ENCODE results near the gene LCOR.

LCOR gene

DNA sequence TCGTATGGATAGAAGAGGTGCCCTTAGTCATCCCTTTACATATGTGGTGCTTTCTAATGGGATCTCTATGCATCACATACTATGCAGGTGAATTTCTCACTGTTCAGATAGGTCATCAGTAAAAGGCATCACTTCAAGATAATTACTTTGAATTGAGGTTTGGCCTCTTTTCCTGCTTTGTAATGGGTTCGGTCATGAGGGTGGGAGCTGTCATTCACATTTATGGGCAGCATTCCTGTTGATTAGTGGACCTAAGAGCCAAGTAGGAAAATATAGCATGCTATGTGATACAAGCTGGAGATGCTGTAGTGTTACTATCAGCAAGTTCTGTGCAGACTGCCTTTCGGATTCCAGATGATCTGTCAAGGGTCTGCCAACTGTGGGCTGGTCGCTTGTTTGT is 156.3 kb downstream of the LCOR start:
- no peak for DNase-seq

DNA sequence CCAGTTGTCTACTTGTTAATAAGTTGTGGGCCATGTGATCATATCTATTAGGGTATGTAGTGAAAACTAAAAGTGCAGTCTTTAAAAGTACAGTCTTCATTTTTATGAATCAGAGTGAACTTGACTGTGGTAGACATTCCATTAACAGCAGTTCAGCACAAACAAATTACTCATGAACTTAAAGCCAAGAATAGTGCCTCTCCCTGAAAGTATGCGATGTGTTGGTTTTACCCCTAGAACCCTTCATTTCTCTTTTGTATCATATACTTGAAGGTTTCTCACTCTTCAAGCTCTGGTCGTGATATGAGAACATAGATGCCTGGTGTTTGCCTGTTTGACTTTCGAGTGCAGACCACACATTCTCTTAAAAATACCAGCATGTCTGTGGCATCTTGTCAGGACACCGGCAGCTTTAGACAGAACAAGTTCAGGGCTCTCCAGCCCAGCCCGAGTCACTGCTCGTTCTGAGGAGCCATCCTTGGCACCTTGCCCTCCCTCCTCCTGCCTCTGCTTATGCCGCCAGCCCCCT is 159.3 kb downstream of the LCOR start:
- DNase-seq, result no peak

- DNase-seq, result no peak
Measured at GRCh38 chr10:96992721-96993120, 160.6 kb downstream of the LCOR start.

DNA sequence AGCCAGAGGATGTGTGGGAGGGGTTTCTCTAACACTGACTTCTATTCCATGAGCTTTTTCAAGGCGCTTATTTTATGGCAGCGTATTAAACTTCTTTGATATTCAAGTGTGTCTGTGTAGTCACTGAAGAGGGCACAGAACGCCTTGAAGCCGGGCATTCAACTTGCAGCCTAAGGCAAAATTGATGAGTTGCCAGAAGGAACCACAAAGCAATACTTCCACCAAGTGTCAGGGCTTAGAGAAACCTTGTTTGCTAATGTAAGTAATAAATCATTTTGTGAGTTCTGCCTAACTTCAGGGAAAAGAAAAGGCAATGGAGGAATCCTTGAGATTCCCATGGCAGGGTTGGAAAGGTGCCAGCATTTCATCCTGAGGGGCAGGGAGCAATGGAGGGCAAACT is 163.8 kb downstream of the LCOR start:
- no peak for DNase-seq

DNA sequence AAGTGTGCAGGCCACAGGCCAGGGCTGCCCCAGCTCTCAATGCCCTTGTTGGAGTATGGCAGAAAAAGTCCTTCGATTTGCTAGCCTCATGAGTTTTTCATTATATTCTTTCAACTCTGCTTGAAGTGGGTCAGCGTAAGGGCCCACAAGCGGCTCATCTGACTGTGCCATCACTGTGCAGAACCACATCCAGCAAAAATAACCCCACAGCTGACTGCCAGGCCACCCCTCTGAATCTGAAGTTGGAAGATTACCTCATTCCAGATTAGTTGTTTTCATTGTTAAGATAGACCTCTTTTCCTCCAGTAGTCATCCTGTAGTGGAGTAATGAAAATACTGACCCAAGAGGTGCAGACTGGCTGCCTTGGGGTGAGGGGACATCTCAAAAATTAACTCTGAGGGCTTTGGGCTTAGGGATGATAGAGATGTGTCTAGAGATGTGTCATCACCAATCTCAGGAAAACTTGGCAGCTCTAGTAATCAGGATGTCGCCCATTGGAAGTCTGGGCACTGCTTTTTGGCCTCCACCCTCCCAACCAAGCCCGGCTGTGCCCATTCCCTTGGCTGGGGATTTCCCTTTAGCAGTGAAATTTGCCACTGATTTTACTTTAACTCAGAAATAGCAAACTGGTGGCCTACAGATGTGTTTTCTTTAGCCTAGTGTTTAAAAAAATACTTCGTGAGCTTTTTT is 164.3 kb downstream of the LCOR start:
- no peak for DNase-seq

DNA sequence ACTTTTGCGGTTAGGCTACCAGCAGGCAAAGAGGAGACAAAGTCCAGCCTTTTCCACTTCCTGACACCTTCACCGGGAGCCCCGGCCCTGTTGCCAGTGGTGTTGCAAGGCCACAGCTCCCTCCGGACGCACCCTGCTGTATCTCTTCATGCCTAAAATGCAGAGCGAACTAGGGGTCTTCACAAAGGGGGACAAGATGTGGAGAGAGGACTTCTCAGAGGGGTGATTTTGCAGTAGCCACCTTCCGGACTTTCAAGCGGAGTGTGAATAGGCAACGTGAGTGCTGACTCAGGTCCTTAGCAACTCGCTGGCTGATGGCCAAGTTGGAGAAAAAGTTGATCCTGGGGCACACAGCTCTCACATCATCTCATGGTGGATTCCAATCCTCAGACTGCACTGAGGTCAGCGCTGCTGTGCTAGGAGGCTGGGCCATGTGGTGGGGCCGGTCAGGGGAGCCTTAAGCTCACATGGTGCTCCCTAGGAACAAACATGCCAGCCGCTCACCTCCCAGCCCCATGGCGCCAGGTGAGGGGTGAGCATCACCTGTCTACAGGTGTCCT is 166.3 kb downstream of the LCOR start:
- no peak for DNase-seq

DNA sequence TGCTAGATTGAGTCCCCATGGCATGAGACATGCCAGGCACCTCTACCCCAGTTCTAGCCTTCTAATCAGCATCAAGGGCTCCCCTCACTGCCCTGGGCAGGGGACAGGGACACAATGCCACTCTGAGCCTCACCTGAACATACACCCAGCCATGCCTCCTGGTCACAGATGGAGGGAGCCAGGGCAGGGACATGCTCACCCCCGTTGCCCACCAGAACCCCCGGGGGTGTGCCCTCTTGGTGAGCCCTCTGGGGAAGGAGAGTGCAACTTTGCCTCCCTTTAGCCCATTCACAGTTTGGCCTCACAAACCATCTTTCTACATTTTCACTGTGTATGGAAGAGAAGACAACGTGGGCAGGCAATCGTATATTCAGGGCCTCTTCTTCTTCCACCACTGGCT is 167.2 kb downstream of the LCOR start:
- DNase-seq, result no peak

DNA sequence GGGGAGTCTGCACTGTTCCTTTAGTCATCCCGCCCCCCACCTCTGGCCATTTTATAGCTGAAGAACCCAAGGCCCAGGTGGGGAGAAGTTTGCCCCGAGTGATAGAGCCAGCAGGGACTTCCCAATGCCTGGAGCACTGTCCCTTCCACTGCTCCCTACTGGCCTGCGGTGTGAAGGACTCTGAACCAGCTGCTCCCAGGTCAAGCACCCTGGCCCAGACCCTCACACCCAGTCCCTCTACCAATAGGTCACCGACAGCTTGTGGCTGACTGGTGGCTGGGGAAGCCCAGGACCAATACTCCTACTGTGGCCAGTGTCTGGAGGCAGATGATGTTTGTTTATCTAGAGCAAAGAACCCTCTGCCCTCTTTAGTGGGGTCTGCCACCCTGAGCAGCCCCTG is 167.9 kb downstream of the LCOR start:
- no peak for DNase-seq

DNA sequence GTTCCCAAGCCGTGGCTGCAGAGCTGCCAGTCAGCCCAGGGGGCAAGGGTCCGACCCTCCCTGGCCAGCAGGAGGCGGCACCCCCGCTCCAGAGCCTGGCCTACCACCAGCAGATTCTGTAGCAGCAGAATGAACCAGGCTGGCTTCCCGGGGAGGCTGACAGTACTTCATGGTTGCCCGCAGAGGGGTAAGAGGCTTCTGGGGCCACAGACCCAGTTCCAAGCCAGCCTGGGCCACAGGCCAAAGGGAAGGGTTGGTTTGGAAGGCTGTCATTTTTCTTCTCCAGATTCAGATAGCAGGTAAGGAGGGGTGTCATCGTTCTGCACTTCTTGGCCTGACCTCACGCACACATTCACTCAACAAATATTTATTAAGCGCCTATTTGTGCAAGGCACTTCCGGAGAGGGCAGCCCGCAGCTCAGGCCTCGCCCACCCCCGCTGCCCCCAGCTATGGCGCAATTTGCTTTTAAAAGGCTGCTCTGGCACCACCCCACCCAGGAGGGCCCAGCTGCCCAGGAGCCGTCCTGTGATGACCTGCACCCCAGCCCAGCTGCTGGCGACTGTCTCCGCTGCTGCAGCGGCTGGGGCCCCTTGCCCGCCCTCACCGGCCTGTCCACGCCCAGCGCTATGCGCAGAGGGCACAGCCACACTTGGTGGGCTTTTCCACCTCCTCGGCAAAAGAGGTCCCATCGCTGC is 168.5 kb downstream of the LCOR start:
- DNase-seq, result no peak

DNA sequence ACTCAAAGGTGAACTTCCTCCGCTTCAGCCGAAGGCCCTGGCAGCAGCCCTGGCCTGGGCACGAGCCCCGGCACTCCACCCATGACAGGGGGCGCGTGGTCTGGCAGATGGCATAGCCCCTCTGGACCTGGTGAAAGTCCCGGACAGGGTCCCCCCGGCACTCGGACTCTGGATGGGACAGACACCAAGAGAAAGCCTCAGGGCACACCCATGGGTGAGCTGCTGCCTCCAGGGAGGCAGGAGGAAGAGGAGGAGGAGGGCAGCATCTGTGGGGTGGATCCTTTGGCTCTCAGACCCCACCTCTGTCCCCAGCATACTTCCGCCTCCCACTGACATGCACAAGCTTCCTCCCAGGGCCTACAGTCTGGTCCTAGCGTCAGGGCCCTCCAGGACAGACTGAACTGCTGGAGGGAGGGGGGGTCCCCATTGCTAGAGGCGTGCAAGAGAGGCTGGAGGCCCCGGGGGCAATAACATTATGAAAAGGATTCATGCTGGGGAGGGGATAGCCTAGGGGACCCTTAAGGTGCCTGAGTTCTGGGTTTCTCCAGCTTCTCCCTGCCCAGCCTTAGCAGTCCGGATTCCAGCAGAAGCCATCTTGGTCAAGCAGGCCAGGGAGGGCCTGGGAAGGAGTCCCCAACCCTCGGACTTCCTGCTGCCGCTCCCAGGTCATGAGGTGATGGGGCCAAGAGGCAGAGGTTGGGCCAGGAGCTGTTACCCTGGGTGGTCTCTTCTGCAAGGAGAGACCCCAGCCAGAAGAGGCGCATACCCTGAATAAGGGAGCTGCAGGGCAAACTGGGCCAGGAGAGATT is 169.3 kb downstream of the LCOR start:
- DNase-seq, result no peak

DNA sequence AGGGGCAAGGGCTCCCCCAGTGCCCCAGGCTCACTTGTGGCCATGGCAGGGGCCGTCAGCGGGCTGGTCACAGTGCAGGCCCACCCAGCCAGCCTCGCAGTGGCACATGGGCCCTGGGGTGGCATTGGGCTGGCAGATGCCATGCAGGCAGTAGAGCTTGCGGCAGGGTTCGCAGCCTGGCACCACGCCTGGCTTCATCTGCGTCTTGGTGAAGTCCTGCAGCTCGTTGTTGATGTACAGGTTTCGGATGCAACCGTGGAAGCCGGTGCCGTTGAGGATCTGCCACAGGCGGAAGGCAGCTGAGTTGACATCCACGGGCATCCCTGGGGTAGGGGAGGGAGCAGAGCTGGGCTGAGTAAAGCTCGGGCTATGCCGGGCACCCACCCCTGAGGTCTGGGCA is 170.6 kb downstream of the LCOR start:
- DNase-seq, result no peak

DNA sequence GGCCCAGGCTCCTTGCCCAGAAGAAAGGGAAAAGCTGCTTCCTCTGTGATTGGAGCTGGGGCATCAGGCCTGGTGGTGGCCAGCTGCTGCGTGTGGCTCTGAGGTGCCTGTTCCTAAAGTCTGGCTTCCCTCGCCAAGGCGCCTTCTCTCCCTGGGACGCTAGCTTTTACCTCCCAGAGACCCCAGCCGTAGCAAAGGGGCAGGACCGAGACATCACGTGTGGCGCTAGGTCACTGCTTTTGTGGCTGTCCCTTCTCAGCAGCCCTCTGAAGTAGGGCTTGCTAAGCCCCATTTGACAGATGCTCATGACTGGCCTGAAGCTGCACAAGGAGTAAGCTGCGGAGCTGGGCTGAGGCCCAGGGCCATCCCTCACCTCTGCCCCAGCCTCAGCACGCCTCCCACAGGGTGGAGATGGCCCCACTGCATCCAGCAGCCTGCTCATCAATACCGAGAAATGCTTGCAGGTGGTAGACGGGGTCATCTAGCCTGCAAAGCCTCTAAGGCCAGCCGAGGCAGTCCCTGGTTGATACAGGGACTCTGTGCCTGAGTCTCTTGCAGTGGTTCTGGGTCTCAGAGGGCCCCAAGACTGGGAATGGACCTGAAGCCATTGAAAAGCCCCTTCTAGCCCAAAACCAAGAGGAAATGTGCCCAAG is 171.2 kb downstream of the LCOR start:
- no peak for DNase-seq

GRCh38 chr10:97003804-97004201 is 171.7 kb downstream of the LCOR start:
- DNase-seq, result no peak

GRCh38 chr10:97004591-97004990 is 172.5 kb downstream of the LCOR start:
- DNase-seq, result no peak

DNA sequence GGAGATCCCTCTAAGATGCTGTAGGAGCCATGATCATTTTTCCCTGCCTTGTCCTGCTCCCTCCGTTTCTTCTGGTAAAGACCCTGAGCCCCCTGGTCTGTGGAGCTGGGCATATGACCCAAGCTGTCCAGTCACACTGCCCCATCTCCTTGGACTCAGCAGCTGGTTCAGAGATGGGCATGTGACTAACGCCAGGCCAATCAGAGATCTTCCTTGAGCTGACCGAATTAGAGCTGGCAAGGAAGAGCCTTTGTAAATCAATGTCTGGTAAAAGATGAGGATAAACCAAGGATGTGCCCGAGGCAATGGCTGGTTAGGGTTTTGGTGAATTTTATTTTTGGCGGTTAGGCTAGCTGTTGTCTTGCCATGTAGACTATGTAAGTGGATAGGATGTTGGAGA is 173.3 kb downstream of the LCOR start:
- DNase-seq, result no peak

GRCh38 chr10:97006364-97006763 is 174.3 kb downstream of the LCOR start:
- no peak for DNase-seq

- no peak for DNase-seq
Measured at GRCh38 chr10:97007417-97007816, 175.3 kb downstream of the LCOR start.

- no peak for DNase-seq
Measured at GRCh38 chr10:97010695-97011206, 178.7 kb downstream of the LCOR start.

- no peak for DNase-seq
Measured at GRCh38 chr10:97011397-97011796, 179.3 kb downstream of the LCOR start.

- DNase-seq, result no peak
Measured at GRCh38 chr10:97012470-97012869, 180.4 kb downstream of the LCOR start.

DNA sequence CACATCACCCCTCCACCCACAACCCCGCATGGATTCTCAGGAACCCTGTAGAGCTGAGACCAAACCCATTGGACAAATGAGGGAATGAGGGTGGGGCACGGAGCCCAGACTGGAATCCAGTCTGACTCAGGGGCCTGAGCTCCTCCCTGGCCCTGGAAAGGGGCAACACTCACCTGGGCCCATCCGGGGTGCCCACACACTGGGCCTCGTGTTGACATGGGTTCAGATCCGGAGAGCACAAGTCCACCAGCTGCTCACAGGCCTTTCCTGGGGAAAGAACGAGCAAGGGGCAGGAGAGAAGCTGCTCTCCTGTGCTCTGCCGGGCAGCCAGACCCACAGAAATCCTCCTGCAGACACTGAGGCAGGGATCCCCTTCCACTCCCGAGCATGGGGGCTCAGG is 181.5 kb downstream of the LCOR start:
- DNase-seq, result no peak

DNA sequence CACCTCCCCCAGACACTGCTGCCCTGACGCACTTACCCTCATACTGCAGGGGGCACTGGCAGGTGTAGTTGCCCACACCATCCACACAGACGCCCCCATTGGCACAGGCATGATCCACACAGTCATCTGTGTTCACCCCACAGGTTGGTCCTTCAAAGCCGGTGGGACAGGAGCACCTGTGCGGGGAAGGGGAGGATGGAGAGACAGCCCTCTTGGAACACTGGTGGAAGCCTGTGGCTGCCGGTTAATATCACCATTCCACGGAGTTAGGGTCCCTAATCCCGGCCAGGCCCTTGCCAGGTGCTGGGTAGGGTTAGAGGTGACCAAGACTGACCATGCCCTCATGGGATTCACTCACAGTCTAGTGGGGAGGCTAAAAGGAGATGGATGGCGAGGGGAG is 181.9 kb downstream of the LCOR start:
- no peak for DNase-seq

DNA sequence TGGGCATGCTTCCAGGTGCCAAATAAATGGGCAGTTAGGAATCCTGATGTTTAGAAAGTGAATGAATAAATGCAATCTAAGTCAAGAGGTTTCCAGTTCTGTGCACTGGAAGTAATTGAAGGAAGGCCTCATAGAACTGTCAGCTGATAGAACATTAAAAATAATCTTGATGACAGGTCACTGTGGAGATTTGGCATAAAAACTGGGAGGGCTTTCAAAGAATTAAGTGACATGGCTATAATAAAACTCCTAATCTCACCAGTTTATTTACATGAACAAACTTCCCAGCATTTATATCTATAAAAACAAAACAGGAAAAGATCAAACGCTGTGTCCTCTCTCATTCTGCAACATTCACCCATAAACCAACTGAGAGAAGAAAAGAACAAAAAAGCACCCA is 183.1 kb downstream of the LCOR start:
- no peak for DNase-seq

Measured in activated T-cell treated with anti-CD3 and anti-CD28 coated beads, Interleukin-2, amount 50 U/mL, for 1 hour (primary cell).